GM04504 (cell line): ENCODE data around the gene SFXN5.
"Not testable (repeated sequence)": the region's sequence is repeated elsewhere in the genome, so short reads cannot be mapped to it uniquely, and the experiment has no call there.

ENCODE experiments used
- DNase-seq: peaks from one replicate; pipeline ENCODE4 v3.0.0-alpha.2; 2012; ENCODE audit warnings: low read depth

SFXN5 gene

GRCh38 chr2:73078457-73079411 lies 7.2 kb upstream of the SFXN5 start:
- no peak for DNase-seq

GRCh38 chr2:73077424-73077795 lies 5.9 kb upstream of the SFXN5 start:
- no peak for DNase-seq

GRCh38 chr2:73076701-73077423 lies 5.3 kb upstream of the SFXN5 start:
- DNase-seq = no peak

GRCh38 chr2:73075477-73076373 lies 4.2 kb upstream of the SFXN5 start:
- no peak for DNase-seq

GRCh38 chr2:73074110-73075069 lies 2.9 kb upstream of the SFXN5 start:
- DNase-seq = no peak

- no peak for DNase-seq
These were observed 904 bp upstream of the SFXN5 start for GRCh38 chr2:73072416-73072815.

- DNase-seq = no peak
These were observed 550 bp upstream of the SFXN5 start for GRCh38 chr2:73072129-73072395.

- no peak for DNase-seq
These were observed 711 bp downstream of the SFXN5 start for GRCh38 chr2:73070643-73071359.

GRCh38 chr2:73069855-73070642 lies 1.5 kb downstream of the SFXN5 start:
- no peak for DNase-seq

- DNase-seq = no peak
These were observed 2.3 kb downstream of the SFXN5 start for GRCh38 chr2:73069041-73069854.

- DNase-seq = no peak
These were observed 3.4 kb downstream of the SFXN5 start for GRCh38 chr2:73068147-73068546.

GRCh38 chr2:73067043-73067442 lies 4.5 kb downstream of the SFXN5 start:
- no peak for DNase-seq

- DNase-seq = not testable (repeated sequence)
These were observed 6.4 kb downstream of the SFXN5 start for GRCh38 chr2:73065070-73065469.

- DNase-seq = peak; percentile 58
These were observed 7.3 kb downstream of the SFXN5 start for GRCh38 chr2:73063909-73064875.

GRCh38 chr2:73063472-73063871 lies 8.0 kb downstream of the SFXN5 start:
- no peak for DNase-seq

- no peak for DNase-seq
These were observed 12.4 kb downstream of the SFXN5 start for GRCh38 chr2:73059106-73059505.

GRCh38 chr2:73054980-73055379 lies 16.5 kb downstream of the SFXN5 start:
- no peak for DNase-seq
